ENCODE measurements around the gene CC2D2B.
A peak's percentile ranks its signal among the peaks of the same experiment; 100 is the strongest.

CC2D2B gene

GRCh38 chr10:96022739-96023138 lies 115.0 kb downstream of the CC2D2B start:
- Histone ChIP-seq H3K4me1 (ENCODE audit: control insufficient read depth, insufficient read depth, low read length, poor library complexity, severe bottlenecking) (no peaks in the 10 kb centered on the region), H3K9me3 (ENCODE audit: control insufficient read depth, low read length) (no peaks in the 10 kb centered on the region), H3K27ac (ENCODE audit: low read depth, low read length, severe bottlenecking) (no peak overlapping the region), H3K36me3 (ENCODE audit: control insufficient read depth, insufficient read depth, low read length) (no peaks in the 10 kb centered on the region), H3K4me3 (ENCODE audit: extremely low read depth, insufficient read depth, low read length, poor library complexity, severe bottlenecking) (no peak overlapping the region)
- WGBS, 2 experiments (ENCODE audit: insufficient coverage in 2 of 2), result 80 to 83% methylated on average over 2 of the region's 2 CpGs

GRCh38 chr10:96023168-96023567 lies 115.4 kb downstream of the CC2D2B start:
- Histone ChIP-seq H3K4me1 (ENCODE audit: control insufficient read depth, insufficient read depth, low read length, poor library complexity, severe bottlenecking) (no peaks in the 10 kb centered on the region), H3K4me3 (ENCODE audit: extremely low read depth, insufficient read depth, low read length, poor library complexity, severe bottlenecking) (no peak overlapping the region), H3K36me3 (ENCODE audit: control insufficient read depth, insufficient read depth, low read length) (no peaks in the 10 kb centered on the region), H3K27ac (ENCODE audit: low read depth, low read length, severe bottlenecking) (no peak overlapping the region), H3K9me3 (ENCODE audit: control insufficient read depth, low read length) (no peaks in the 10 kb centered on the region)

GRCh38 chr10:96025566-96025965 lies 117.8 kb downstream of the CC2D2B start:
- WGBS, 2 experiments (ENCODE audit: insufficient coverage in 2 of 2), result 84 to 97% methylated on average over 3 of the region's 3 CpGs
- no peak overlapping the region for H3K4me3 ChIP-seq (ENCODE audit: extremely low read depth, insufficient read depth, low read length, poor library complexity, severe bottlenecking)
- H3K27ac ChIP-seq (ENCODE audit: low read depth, low read length, severe bottlenecking), result no peak overlapping the region
- H3K9me3 ChIP-seq (ENCODE audit: control insufficient read depth, low read length), result no peaks in the 10 kb centered on the region
- H3K4me1 ChIP-seq (ENCODE audit: control insufficient read depth, insufficient read depth, low read length, poor library complexity, severe bottlenecking), result no peaks in the 10 kb centered on the region
- no peaks in the 10 kb centered on the region for H3K36me3 ChIP-seq (ENCODE audit: control insufficient read depth, insufficient read depth, low read length)

GRCh38 chr10:96034625-96035024 lies 126.8 kb downstream of the CC2D2B start:
- no peak overlapping the region for H3K27ac ChIP-seq (ENCODE audit: low read depth, low read length, severe bottlenecking)
- H3K36me3 ChIP-seq (ENCODE audit: control insufficient read depth, insufficient read depth, low read length), result no peaks in the 10 kb centered on the region
- H3K4me3 ChIP-seq (ENCODE audit: extremely low read depth, insufficient read depth, low read length, poor library complexity, severe bottlenecking), result no peak overlapping the region
- H3K9me3 ChIP-seq (ENCODE audit: control insufficient read depth, low read length), result no peaks in the 10 kb centered on the region
- no CpG with 5 or more reads among the region's 1 CpG for WGBS, 2 experiments (ENCODE audit: insufficient coverage in 2 of 2)
- H3K4me1 ChIP-seq (ENCODE audit: control insufficient read depth, insufficient read depth, low read length, poor library complexity, severe bottlenecking), result no peaks in the 10 kb centered on the region

GRCh38 chr10:96038476-96039387 lies 131.0 kb downstream of the CC2D2B start:
- no peak overlapping the region for H3K4me3 ChIP-seq (ENCODE audit: extremely low read depth, insufficient read depth, low read length, poor library complexity, severe bottlenecking)
- peak overlapping the region; percentile 7 for H3K27ac ChIP-seq (ENCODE audit: low read depth, low read length, severe bottlenecking)
- 76 to 96% methylated on average over 3 of the region's 4 CpGs for WGBS, 2 experiments (ENCODE audit: insufficient coverage in 2 of 2)
- no peaks in the 10 kb centered on the region for H3K36me3 ChIP-seq (ENCODE audit: control insufficient read depth, insufficient read depth, low read length)
- H3K4me1 ChIP-seq (ENCODE audit: control insufficient read depth, insufficient read depth, low read length, poor library complexity, severe bottlenecking), result no peaks in the 10 kb centered on the region
- no peaks in the 10 kb centered on the region for H3K9me3 ChIP-seq (ENCODE audit: control insufficient read depth, low read length)

- Histone ChIP-seq H3K9me3 (ENCODE audit: control insufficient read depth, low read length) (no peaks in the 10 kb centered on the region), H3K4me1 (ENCODE audit: control insufficient read depth, insufficient read depth, low read length, poor library complexity, severe bottlenecking) (no peaks in the 10 kb centered on the region), H3K36me3 (ENCODE audit: control insufficient read depth, insufficient read depth, low read length) (peaks cover 4% of the 10 kb centered on the region), H3K4me3 (ENCODE audit: extremely low read depth, insufficient read depth, low read length, poor library complexity, severe bottlenecking) (no peak overlapping the region), H3K27ac (ENCODE audit: low read depth, low read length, severe bottlenecking) (no peak overlapping the region)
- WGBS, 2 experiments (ENCODE audit: insufficient coverage in 2 of 2), result 87 to 97% methylated on average over 9 to 10 of the region's 11 CpGs
Measured at GRCh38 chr10:96041146-96041545, 133.4 kb downstream of the CC2D2B start.

- Histone ChIP-seq H3K9me3 (ENCODE audit: control insufficient read depth, low read length) (no peaks in the 10 kb centered on the region), H3K4me1 (ENCODE audit: control insufficient read depth, insufficient read depth, low read length, poor library complexity, severe bottlenecking) (no peaks in the 10 kb centered on the region), H3K27ac (ENCODE audit: low read depth, low read length, severe bottlenecking) (peak within 1 kb of the TSS; percentile 81), H3K36me3 (ENCODE audit: control insufficient read depth, insufficient read depth, low read length) (peaks cover 24% of the 10 kb centered on the region), H3K4me3 (ENCODE audit: extremely low read depth, insufficient read depth, low read length, poor library complexity, severe bottlenecking) (peak within 1 kb of the TSS; percentile 65)
- WGBS, 2 experiments (ENCODE audit: insufficient coverage in 2 of 2), result 4 to 5% methylated on average over 72 to 76 of the region's 92 CpGs
Measured at GRCh38 chr10:96043033-96043892, 135.5 kb downstream of the CC2D2B start, which contains the start of gene CCNJ. Gene CCNJ (plus strand): TSS chr10:96043583. CDS start chr10:96044394, 811 bp downstream.

GRCh38 chr10:96043893-96044715 lies 136.3 kb downstream of the CC2D2B start:
- no peaks in the 10 kb centered on the region for H3K4me1 ChIP-seq (ENCODE audit: control insufficient read depth, insufficient read depth, low read length, poor library complexity, severe bottlenecking)
- peaks cover 24% of the 10 kb centered on the region for H3K36me3 ChIP-seq (ENCODE audit: control insufficient read depth, insufficient read depth, low read length)
- 0% methylated on average over 39 to 47 of the region's 58 CpGs for WGBS, 2 experiments (ENCODE audit: insufficient coverage in 2 of 2)

GRCh38 chr10:96044736-96045135 lies 137.0 kb downstream of the CC2D2B start:
- no peaks in the 10 kb centered on the region for H3K4me1 ChIP-seq (ENCODE audit: control insufficient read depth, insufficient read depth, low read length, poor library complexity, severe bottlenecking)
- peaks cover 24% of the 10 kb centered on the region for H3K36me3 ChIP-seq (ENCODE audit: control insufficient read depth, insufficient read depth, low read length)
- WGBS, 2 experiments (ENCODE audit: insufficient coverage in 2 of 2), result 0% methylated on average over 3 of the region's 8 CpGs
- H3K27ac ChIP-seq (ENCODE audit: low read depth, low read length, severe bottlenecking), result peak overlapping the region; percentile 81
- no peaks in the 10 kb centered on the region for H3K9me3 ChIP-seq (ENCODE audit: control insufficient read depth, low read length)
- H3K4me3 ChIP-seq (ENCODE audit: extremely low read depth, insufficient read depth, low read length, poor library complexity, severe bottlenecking), result peak overlapping the region; percentile 65

More at GRCh38 chr10:96043893-96044715, 136.3 kb downstream of the CC2D2B start:
- Histone ChIP-seq H3K4me3 (ENCODE audit: extremely low read depth, insufficient read depth, low read length, poor library complexity, severe bottlenecking) (peak overlapping the region; percentile 65), H3K27ac (ENCODE audit: low read depth, low read length, severe bottlenecking) (peak overlapping the region; percentile 81), H3K9me3 (ENCODE audit: control insufficient read depth, low read length) (no peaks in the 10 kb centered on the region)

GRCh38 chr10:96046546-96046945 lies 138.8 kb downstream of the CC2D2B start:
- no peak overlapping the region for H3K4me3 ChIP-seq (ENCODE audit: extremely low read depth, insufficient read depth, low read length, poor library complexity, severe bottlenecking)
- no CpG with 5 or more reads among the region's 1 CpG for WGBS, 2 experiments (ENCODE audit: insufficient coverage in 2 of 2)
- no peak overlapping the region for H3K27ac ChIP-seq (ENCODE audit: low read depth, low read length, severe bottlenecking)
- H3K36me3 ChIP-seq (ENCODE audit: control insufficient read depth, insufficient read depth, low read length), result peaks cover 40% of the 10 kb centered on the region
- H3K9me3 ChIP-seq (ENCODE audit: control insufficient read depth, low read length), result no peaks in the 10 kb centered on the region
- no peaks in the 10 kb centered on the region for H3K4me1 ChIP-seq (ENCODE audit: control insufficient read depth, insufficient read depth, low read length, poor library complexity, severe bottlenecking)

Data from mesodermal cell (in vitro differentiated cells).